Esophagus squamous epithelium (tissue), 5 donors: Measurements from ENCODE around the gene AUTS2. TPM values are rescaled to one million over a fixed set of nuclear protein-coding genes. Genes with fewer than 3 reads are reported as not detected.

Source experiments
- DNase-seq: peaks from one replicate; lab custom pipeline; 2025; lab: John Stamatoyannopoulos, UW
- H3K27ac ChIP-seq, 4 donors: fragments of 200-600 bp; sonication (generic); one replicate each; pipeline ENCODE4 v1.5.1; 2016 to 2019; ENCODE audit warnings: mild to moderate bottlenecking in 1 of 4
- H3K27me3 ChIP-seq, 4 donors: fragments of 200-600 bp; sonication (generic); 1 replicate in 3 of 4; 2 replicates in 1 of 4; pipeline versions ENCODE4 v1.5.1 to v1.6.0; 2017 to 2021; ENCODE audit warnings: antibody characterized with exemption in 1 of 4
- H3K36me3 ChIP-seq, 3 donors: fragments of 200-600 bp; sonication (generic); one replicate each; pipeline ENCODE4 v1.5.1; 2016 to 2019
- H3K4me1 ChIP-seq, 3 donors: fragments of 200-600 bp; sonication (generic); one replicate each; pipeline ENCODE4 v1.5.1; 2017 to 2019
- H3K4me3 ChIP-seq, 4 donors: fragments of 200-600 bp; sonication (generic); 1 replicate in 3 of 4; 2 replicates in 1 of 4; pipeline ENCODE4 v1.5.1; 2016 to 2019; ENCODE audit warnings: mild to moderate bottlenecking in 2 of 4, moderate library complexity in 1 of 4
- H3K9me3 ChIP-seq, 3 donors: fragments of 200-600 bp; sonication (generic); one replicate each; pipeline ENCODE4 v1.5.1; 2016 to 2019
- POLR2A ChIP-seq, 4 donors: fragments of 450-650 bp; IDR thresholded peaks; one replicate each; pipeline ENCODE4 v1.6.1; 2017; ENCODE audit warnings: antibody characterized with exemption in 4 of 4, mild to moderate bottlenecking in 4 of 4, moderate library complexity in 3 of 4
- WGBS, 2 donors: methylation state at CpG; one replicate each; pipeline ENCODE4 v1.1.5; 2018; 5-methylcytosine and 5-hydroxymethylcytosine counted together
- intact Hi-C: fragments of 100-400 bp; cut with DNase I; formaldehyde crosslinking; loops from one replicate; pipeline ENCODE4 v1.15.0; 2022
- total RNA-seq, 4 donors: library from RNA; depleted of rRNA; stranded (reverse); fragments of >200 nt; gene quantifications; one replicate each; pipeline ENCODE4 v1.1.0, GENCODE V29; 2016
- TF ChIP-seq, protein P1 (sequence below), 6 experiments: fragments of 450-650 bp in 4 of 6; fragments of 200-600 bp in 2 of 6; sonication (generic) in 2 of 6; IDR thresholded peaks; one replicate each; pipeline ENCODE4 v1.5.1; 2016 to 2019; ENCODE audit warnings: antibody characterized with exemption in 6 of 6, mild to moderate bottlenecking in 4 of 6, moderate library complexity in 4 of 6
- donor health status: DM: yes; HTN: yes; CAD: no.

The AUTS2 gene
- total RNA-seq, 4 donors from 2014 or later, result 9.5 to 36.2 (median 23.0) TPM

GRCh38 chr7:69966766-69967591 lies 368.7 kb downstream of the AUTS2 start:
- DNase-seq, result no peak
- 59% methylated on average over 7 of the region's 8 CpGs for WGBS, 2 donors
- H3K36me3 ChIP-seq, result no peaks in the 10 kb centered on the region
- no peak overlapping the region for H3K4me3 ChIP-seq
- TF ChIP-seq, protein P1, sequence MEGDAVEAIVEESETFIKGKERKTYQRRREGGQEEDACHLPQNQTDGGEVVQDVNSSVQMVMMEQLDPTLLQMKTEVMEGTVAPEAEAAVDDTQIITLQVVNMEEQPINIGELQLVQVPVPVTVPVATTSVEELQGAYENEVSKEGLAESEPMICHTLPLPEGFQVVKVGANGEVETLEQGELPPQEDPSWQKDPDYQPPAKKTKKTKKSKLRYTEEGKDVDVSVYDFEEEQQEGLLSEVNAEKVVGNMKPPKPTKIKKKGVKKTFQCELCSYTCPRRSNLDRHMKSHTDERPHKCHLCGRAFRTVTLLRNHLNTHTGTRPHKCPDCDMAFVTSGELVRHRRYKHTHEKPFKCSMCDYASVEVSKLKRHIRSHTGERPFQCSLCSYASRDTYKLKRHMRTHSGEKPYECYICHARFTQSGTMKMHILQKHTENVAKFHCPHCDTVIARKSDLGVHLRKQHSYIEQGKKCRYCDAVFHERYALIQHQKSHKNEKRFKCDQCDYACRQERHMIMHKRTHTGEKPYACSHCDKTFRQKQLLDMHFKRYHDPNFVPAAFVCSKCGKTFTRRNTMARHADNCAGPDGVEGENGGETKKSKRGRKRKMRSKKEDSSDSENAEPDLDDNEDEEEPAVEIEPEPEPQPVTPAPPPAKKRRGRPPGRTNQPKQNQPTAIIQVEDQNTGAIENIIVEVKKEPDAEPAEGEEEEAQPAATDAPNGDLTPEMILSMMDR (IDR thresholded peaks at IDR 0.05), result no peak
- TF ChIP-seq POLR2A (IDR thresholded peaks at IDR 0.05), result no peak
- intact Hi-C loops, result no loop called here
- H3K27me3 ChIP-seq, result no peaks in the 10 kb centered on the region
- no peaks in the 10 kb centered on the region for H3K9me3 ChIP-seq
- no peak overlapping the region for H3K27ac ChIP-seq
- H3K4me1 ChIP-seq, result peaks cover 8 to 30% (median 18%) of the 10 kb centered on the region in 3 donors

GRCh38 chr7:69967689-69968450 lies 369.6 kb downstream of the AUTS2 start:
- H3K27ac ChIP-seq, result no peak overlapping the region
- intact Hi-C loops, result no loop called here
- H3K4me3 ChIP-seq, result no peak overlapping the region
- TF ChIP-seq, protein P1 (IDR thresholded peaks at IDR 0.05), result no peak
- no peak for TF ChIP-seq POLR2A (IDR thresholded peaks at IDR 0.05)
- H3K27me3 ChIP-seq, result no peaks in the 10 kb centered on the region
- no peaks in the 10 kb centered on the region for H3K36me3 ChIP-seq
- DNase-seq, result no peak
- 26 to 39% methylated on average over 3 of the region's 3 CpGs for WGBS, 2 donors
- peaks cover 5 to 21% (median 10%) of the 10 kb centered on the region in 3 donors for H3K4me1 ChIP-seq
- no peaks in the 10 kb centered on the region for H3K9me3 ChIP-seq

DNA sequence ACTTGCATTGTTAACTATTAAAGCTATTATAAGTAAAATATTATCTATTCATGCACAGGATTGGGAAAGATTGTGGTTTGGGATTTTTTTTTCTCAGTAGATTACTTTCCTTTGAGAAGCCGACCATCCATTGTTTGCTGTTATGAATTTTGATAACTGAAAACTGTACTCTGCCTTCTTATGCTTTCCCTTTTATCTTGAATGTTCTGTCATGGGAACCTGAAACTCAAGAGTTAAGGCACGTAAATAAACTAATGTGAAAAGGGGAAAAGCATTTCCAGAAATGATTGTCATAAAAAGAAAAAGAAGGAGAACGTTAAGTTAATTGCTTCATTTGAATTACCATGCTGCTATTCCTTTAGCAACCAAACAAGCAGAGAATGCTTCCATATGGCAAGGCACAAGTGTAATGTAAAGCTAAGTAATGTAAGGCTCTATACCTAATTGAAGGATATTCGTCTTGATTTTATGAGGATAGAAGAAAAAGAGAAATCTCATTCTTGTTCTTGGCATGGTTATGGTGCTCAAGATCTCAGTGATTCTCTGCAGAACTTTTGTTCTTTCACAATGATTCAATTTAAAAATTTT lies 370.8 kb downstream of the AUTS2 start:
- Histone ChIP-seq H3K4me3 (no peak overlapping the region), H3K27ac (no peak overlapping the region), H3K9me3 (no peaks in the 10 kb centered on the region), H3K4me1 (peaks cover 5 to 17% (median 5%) of the 10 kb centered on the region in 3 donors), H3K27me3 (no peaks in the 10 kb centered on the region), H3K36me3 (no peaks in the 10 kb centered on the region)
- intact Hi-C loops, result no loop called here
- DNase-seq, result no peak
- TF ChIP-seq, protein P1 (IDR thresholded peaks at IDR 0.05), result no peak
- no peak for TF ChIP-seq POLR2A (IDR thresholded peaks at IDR 0.05)
- 75% methylated on average over 4 of the region's 4 CpGs for WGBS, 2 donors

GRCh38 chr7:69981646-69982045 lies 383.4 kb downstream of the AUTS2 start:
- TF ChIP-seq, protein P1 (IDR thresholded peaks at IDR 0.05), result no peak
- no peak for TF ChIP-seq POLR2A (IDR thresholded peaks at IDR 0.05)
- Histone ChIP-seq H3K9me3 (no peaks in the 10 kb centered on the region), H3K27me3 (no peaks in the 10 kb centered on the region), H3K4me3 (no peak overlapping the region), H3K4me1 (no peaks in the 10 kb centered on the region), H3K27ac (no peak overlapping the region), H3K36me3 (no peaks in the 10 kb centered on the region)
- intact Hi-C loops, result no loop called here
- no peak for DNase-seq
- 67% methylated on average over 4 of the region's 4 CpGs for WGBS, 2 donors
